ENCODE results near the gene RAB11A.

Gene RAB11A

DNA sequence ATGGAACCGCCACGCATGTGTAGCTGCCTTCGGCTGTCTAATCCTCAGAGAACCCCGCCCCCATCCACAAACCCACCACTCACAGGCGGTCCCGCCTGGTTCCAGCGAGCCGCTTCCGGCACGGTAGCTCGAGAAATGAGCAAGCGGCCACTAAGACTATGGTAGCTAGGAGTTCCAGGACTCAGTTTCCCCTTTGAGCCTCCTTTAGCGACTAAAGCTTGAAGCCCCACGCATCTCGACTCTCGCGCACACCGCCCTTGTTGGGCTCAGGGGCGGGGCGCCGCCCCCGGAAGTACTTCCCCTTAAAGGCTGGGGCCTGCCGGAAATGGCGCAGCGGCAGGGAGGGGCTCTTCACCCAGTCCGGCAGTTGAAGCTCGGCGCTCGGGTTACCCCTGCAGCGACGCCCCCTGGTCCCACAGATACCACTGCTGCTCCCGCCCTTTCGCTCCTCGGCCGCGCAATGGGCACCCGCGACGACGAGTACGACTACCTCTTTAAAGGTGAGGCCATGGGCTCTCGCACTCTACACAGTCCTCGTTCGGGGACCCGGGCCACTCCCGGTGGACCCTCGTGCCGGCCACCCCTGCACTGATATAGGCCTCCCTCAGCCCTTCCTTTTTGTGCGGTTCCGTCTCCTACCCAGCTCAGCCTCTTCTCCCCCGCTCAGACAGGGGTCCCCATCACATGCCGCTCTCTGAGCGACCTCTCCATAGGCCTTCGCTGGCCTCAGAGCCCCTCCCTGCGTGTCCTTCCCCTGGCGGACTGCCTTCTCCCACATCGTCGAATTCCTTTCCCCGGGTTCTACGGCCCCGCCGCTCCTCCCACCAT is at the start of gene RAB11A:
RAB11A (plus strand) TSS at position 366 of the 828 bp plus-strand sequence; CDS start at position 461, 95 bp downstream.
- DNase-seq (ENCODE audit: insufficient read length, low spot score) (peak; percentile 94), FAIRE-seq (no peak)

DNA sequence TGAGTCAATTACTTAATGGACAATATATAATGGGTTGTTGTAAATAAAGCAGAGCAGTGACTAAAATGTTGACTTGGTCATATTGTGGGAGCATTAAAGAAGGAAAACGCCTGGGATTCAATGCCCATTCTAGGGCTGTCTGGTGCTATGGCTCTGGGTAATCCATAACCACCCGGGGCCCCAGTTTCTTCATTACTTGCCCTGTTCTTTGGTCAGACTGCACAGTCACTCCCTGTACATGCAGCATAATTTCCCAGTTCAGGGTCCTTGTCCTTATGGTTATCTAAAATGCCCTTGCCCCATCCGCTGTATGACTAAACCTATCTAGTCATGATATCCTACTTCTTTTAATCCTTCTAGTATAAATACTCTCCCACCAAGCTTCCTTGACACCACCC is 49.7 kb upstream of the RAB11A start:
- DNase-seq (ENCODE audit: insufficient read length, low spot score) (no peak), FAIRE-seq (no peak)

DNA sequence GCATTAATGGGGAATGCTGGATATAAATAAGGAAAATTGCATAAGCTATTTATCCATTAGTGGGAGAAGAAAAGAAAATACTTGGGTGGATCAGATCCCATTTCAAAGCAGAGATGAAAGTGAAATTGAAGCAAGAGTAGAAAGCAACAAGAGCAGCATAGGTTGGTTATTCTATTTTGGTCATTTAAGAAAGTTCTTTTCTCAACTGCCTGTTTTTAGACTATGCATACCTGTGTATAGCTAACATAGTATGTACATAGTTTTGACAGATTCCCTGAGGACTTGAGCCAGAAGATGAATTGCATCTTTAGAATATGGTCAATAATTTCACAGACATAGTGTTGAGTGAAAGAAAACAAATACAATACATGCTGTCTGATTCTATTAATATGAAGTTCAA is 48.2 kb upstream of the RAB11A start:
- FAIRE-seq (no peak), DNase-seq (ENCODE audit: insufficient read length, low spot score) (no peak)

- FAIRE-seq (no peak), DNase-seq (ENCODE audit: insufficient read length, low spot score) (no peak)
These were observed 47.0 kb upstream of the RAB11A start for GRCh38 chr15:65822316-65822715.

GRCh38 chr15:65824031-65824743 is 45.1 kb upstream of the RAB11A start:
- FAIRE-seq (no peak), DNase-seq (ENCODE audit: insufficient read length, low spot score) (peak; percentile 66)

DNA sequence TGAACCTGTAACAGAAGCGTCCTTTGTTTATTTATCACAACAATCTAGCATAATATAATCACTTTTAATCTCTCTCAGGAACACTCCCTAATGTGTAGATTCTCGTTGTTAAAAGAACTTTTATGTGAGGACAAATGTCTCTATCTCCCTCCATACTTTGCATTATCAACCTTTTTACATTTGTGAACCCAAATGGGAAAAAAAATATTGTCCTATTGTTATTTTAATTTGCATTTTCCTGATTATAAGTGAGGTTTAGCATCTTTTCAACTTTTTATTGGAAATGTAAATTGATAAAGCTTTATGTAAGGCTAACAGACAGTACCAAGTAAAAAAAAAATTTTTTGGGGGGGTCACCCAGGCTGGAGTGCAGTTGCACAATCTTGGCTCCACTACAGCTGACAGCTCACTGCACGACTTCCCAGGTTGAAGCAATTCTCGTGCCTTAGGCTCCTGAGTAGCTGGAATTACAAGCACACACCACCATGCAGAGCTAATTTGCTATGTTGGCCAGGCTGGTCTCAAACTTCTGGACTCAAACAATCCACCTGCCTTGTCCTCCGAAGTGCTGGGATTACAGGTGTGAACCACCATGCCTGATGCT is 44.2 kb upstream of the RAB11A start:
- FAIRE-seq (no peak), DNase-seq (ENCODE audit: insufficient read length, low spot score) (no peak)

- DNase-seq (ENCODE audit: insufficient read length, low spot score) = no peak
- no peak for FAIRE-seq
These were observed 42.2 kb upstream of the RAB11A start for GRCh38 chr15:65827065-65827464.

DNA sequence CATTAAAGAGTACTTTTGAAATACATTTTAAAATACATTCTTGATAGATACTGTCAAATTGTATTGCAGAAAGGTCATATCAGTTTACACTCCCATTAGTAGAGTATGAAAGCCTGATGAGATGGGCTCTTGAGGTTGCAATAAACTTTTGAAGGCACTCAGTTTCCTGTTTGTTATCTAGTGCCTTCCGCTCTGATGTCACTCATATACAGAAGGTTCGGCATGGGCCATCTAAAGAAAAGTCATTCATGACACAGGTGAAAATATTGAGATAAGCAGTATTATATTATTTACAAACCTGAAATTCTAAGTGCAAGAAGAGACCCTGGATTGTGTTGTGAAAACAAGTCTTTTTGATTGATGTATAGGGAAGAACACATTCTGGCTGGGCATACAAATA is 40.7 kb upstream of the RAB11A start:
- DNase-seq (ENCODE audit: insufficient read length, low spot score) (no peak), FAIRE-seq (no peak)

DNA sequence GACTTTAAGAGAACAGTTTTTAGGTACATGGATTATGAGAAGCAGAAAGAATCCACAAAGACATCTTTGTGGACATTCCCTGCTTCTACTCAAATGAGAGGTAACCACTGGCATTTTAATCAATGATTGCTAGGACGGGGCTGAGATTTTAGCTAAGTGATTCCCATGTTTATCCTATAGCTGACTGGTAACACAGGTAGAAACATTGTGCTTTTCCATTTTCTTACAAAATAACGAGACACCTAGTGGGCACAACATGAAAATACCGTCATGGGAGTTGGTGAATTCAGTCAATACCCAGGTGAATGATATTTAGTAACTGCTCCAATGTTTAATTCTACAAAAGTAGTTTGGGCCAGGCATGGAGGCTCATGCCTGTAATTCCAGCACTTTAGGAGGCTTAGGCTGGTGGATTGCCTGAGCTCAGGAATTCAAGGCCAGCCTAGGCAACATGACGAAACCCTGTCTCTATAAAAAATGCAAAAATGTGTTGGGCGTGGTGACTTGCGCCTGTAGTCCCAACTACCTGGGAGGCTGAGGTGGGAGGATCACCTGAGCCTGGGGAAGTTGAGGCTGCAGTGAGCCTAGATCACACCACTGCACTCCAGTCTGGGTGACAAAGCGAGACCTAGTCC is 40.0 kb upstream of the RAB11A start:
- DNase-seq (ENCODE audit: insufficient read length, low spot score) = peak; percentile 39
- no peak for FAIRE-seq

GRCh38 chr15:65832549-65833364 is 36.5 kb upstream of the RAB11A start:
- FAIRE-seq (no peak), DNase-seq (ENCODE audit: insufficient read length, low spot score) (peak; percentile 77)

DNA sequence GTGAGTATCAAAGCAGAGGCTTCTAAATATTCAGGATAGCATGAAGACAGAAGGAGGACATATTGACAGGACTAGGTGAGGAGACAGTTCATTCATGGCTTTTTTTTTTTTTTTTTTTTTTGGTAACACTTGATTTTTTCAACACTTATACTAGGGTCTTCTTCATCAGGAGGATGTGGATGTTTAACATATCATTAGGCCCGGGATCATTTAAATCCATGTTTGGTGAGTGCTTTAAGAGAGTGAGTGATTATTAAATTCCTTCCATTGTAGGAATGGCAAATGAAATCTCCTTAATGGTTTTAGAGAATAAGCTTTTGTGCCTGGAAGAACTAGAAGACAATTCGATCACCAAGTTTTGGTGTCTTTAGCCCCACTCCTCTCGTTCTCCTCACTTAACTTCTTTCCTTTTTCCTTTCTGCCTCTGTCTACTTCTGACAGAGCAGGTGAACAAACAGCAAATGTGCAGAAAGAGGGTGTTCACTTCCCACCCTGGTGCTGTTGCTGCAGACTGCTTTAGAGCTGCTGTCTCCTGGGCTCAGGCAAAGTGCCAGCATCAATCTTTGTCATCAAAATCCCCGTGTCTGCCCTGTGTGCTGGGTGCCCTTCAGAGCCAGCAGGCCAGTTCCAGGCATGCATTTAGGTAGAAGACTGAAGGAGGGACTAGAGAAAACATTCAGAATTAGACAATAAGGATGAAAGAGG is 35.6 kb upstream of the RAB11A start:
- DNase-seq (ENCODE audit: insufficient read length, low spot score) (no peak), FAIRE-seq (no peak)

DNA sequence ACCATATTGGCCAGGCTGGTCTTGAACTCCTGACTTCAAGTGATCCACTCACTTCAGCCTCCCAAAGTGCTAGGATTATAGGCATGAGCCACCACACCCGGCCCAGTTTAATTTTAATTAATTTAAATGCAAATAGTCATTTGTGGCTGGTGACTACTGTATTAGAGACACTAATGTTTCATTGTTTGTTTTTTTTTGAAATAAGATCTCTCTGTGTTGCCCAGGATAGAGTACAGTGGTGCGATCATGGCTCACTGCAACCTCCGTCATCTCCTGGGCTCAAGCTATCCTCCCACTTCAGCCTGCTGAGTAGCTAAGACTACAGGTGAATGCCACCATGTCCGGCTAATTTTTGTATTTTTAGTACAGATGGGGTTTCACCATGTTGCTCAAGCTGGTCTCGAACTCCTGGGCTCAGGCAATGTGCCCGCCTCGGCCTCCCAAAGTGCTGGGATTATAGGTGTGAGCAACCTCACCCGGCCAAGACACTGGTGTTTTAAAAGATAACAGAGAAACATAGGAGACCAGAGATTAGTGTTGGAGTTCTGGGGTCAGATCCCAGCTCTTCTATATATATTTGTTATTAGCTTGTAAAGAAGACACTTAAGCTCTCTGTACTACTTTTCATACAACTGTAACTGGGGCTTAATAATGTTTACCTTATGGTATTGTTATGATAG is 34.5 kb upstream of the RAB11A start:
- DNase-seq (ENCODE audit: insufficient read length, low spot score) (no peak), FAIRE-seq (no peak)

DNA sequence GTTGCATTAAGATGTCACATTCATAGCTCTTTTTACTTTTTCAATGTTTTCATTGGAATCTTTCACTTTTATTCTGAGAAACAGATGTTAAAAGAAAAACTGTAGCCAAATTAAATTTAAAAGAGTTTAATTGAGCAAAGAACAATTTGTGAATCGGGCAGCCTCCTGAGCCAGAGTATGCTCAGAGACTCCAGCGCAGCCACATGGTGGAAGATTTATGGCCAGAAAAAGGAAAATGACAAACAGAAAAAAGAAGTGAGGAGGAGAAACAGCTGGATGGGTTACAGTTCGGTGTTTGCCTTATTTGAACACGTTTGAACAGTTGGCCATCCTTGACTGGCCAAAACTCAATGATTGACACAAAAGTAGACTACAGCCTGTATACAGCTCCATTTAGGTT is 33.8 kb upstream of the RAB11A start:
- FAIRE-seq (no peak), DNase-seq (ENCODE audit: insufficient read length, low spot score) (no peak)

DNA sequence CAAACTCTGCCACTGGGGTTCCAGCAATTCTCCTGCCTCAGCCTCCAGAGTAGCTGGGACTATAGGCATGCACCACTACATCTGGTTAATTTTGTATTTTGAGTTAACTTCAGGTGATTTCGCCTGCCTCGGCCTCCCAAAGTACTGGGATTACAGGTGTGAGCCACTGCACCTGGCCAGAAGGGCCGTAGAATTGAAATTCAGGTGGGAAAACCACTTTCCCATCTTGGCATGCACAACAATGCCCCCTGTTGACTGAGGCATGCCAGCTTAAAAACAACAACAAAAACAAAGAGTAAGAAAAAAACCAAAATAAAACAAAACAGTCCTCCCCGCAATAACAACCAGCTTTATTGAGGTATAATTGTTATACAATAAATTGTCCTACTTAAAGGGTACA is 32.6 kb upstream of the RAB11A start:
- no peak for FAIRE-seq
- DNase-seq (ENCODE audit: insufficient read length, low spot score) = no peak

GRCh38 chr15:65837301-65838294 is 31.7 kb upstream of the RAB11A start:
- FAIRE-seq (no peak), DNase-seq (ENCODE audit: insufficient read length, low spot score) (no peak)

DNA sequence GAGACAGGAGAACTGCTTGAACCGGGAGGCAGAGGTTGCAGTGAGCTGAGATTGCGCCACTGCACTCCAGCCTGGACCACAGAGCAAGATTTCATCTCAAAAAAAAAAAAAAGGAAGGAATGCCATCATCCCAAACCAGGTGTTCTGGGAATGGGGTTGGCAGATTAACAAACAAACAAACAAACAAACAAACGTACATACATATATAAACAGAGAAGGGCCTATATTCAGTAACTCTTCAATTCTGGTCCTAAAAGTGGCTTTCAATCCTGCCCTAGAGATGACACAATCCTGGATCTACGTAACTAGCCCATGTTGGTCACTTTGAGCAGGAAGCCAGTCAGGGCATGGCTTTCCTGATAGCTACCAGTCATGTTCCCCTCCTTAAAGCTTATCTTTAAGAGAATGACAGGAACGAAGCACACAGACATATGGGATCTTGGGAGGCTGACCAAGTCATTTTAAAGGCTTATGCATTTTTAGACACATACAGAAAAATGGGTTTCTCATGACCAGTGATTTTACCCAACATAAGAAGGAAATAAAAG is 29.9 kb upstream of the RAB11A start:
- FAIRE-seq (no peak), DNase-seq (ENCODE audit: insufficient read length, low spot score) (no peak)

- DNase-seq (ENCODE audit: insufficient read length, low spot score) (no peak), FAIRE-seq (no peak)
These were observed 29.3 kb upstream of the RAB11A start for GRCh38 chr15:65839985-65840384.

Measured in HTR-8/SVneo (cell line).